ENCODE data around the gene FCER2.

- TF ChIP-seq CTCF (IDR thresholded peaks at IDR 0.05; ENCODE audit: borderline replicate concordance, extremely low read depth, low read length, poor library complexity, severe bottlenecking): no peak
- TF ChIP-seq EZH2 (IDR thresholded peaks at IDR 0.05; ENCODE audit: borderline replicate concordance, low read depth, low read length, severe bottlenecking): no peak
These were observed 19.6 kb downstream of the FCER2 start for GRCh38 chr19:7682175-7682855.
